Measurements from ENCODE around the gene AGBL3. TPM values are rescaled to one million over a fixed set of nuclear protein-coding genes. Genes with fewer than 3 reads are reported as not detected.
"Not testable (repeated sequence)": the region's sequence is repeated elsewhere in the genome, so short reads cannot be mapped to it uniquely, and the experiment has no call there.

AGBL3 gene
- total and polyA plus RNA-seq, 12 donors, result 0.64 to 2.6 (median 1.1) TPM

DNA sequence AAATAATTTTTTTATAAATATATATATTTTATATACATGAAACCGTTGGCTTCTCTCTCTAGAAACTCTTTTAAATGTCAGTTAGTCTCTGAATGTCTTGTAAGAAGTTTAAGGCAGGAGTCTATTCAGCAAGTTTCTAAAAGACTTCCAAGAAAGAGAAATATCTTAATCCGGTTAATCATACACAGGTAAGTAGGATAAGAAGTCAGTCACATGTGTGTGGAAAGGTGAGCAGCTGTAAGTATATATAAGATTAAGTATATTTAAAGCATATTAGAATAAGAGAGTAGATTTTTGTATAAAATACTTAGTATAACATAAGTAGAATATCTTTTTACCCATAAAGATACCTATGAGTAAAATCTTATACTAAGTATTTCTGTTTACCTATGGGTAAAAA, 48.9 kb downstream of the AGBL3 start:
- ATAC-seq (no peak), DNase-seq (no peak)
- Histone ChIP-seq H3K27ac (no peak overlapping the region), H3K4me1 (no peaks in the 10 kb centered on the region), H3K36me3 (no peaks in the 10 kb centered on the region), H3K4me3 (no peak overlapping the region), H3K9me3 (no peaks in the 10 kb centered on the region), H3K27me3 (no peaks in the 10 kb centered on the region)
- WGBS, 2 donors, result 78 to 85% methylated on average over 2 of the region's 2 CpGs
- TF ChIP-seq, protein P1, sequence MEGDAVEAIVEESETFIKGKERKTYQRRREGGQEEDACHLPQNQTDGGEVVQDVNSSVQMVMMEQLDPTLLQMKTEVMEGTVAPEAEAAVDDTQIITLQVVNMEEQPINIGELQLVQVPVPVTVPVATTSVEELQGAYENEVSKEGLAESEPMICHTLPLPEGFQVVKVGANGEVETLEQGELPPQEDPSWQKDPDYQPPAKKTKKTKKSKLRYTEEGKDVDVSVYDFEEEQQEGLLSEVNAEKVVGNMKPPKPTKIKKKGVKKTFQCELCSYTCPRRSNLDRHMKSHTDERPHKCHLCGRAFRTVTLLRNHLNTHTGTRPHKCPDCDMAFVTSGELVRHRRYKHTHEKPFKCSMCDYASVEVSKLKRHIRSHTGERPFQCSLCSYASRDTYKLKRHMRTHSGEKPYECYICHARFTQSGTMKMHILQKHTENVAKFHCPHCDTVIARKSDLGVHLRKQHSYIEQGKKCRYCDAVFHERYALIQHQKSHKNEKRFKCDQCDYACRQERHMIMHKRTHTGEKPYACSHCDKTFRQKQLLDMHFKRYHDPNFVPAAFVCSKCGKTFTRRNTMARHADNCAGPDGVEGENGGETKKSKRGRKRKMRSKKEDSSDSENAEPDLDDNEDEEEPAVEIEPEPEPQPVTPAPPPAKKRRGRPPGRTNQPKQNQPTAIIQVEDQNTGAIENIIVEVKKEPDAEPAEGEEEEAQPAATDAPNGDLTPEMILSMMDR (IDR thresholded peaks at IDR 0.05), result no peak
- intact Hi-C loops (cut with DNase I), result no loop called here

DNA sequence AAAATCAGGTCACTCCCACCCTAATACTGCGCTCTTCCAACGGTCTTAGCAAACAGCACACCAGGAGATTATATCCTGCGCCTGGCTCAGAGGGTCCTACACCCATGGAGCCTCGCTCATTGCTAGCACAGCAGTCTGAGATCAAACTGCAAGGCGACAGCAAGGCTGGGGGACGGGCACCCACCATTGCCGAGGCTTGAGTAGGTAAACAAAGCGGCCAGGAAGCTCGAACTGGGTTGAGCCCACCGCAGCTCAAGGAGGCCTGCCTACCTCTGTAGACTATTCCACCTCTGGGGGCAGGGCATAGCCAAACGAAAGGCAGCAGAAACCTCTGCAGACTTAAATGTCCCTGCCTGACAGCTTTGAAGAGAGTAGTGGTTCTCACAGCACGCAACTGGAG, 80.7 kb downstream of the AGBL3 start:
- ATAC-seq; intact Hi-C loops (cut with DNase I): not testable (repeated sequence)
- 93% methylated on average over 12 of the region's 12 CpGs for WGBS, 2 donors

DNA sequence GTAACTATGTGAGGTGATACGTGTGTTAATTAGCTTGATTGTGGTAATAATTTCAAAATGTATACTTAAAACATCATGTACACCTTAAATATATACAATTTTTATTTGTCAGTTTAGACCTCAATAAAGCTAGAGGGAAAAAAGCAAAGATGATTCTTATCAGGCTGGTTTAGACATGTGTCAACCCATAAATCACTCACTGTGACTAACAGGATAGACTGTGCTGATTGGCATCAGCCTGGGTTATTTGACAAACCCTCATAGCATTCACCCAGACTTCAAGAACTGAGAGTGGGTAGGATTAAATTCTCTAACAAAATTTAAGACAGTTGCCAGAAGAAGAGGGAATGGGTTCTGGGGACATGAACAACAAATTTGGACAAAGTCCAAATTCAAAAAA, 87.8 kb downstream of the AGBL3 start:
- intact Hi-C loops (cut with DNase I), result no loop called here
- peaks cover 0 to 7% (median 0%) of the 10 kb centered on the region in 11 donors for H3K9me3 ChIP-seq
- no peak for ATAC-seq

More for the DNA sequence above, 80.7 kb downstream of the AGBL3 start:
- H3K9me3 ChIP-seq, result peaks cover 0 to 21% (median 0%) of the 10 kb centered on the region in 11 donors
- H3K36me3 ChIP-seq, H3K27me3 ChIP-seq, DNase-seq, H3K4me3 ChIP-seq, H3K4me1 ChIP-seq, H3K27ac ChIP-seq: not testable (repeated sequence)

DNA sequence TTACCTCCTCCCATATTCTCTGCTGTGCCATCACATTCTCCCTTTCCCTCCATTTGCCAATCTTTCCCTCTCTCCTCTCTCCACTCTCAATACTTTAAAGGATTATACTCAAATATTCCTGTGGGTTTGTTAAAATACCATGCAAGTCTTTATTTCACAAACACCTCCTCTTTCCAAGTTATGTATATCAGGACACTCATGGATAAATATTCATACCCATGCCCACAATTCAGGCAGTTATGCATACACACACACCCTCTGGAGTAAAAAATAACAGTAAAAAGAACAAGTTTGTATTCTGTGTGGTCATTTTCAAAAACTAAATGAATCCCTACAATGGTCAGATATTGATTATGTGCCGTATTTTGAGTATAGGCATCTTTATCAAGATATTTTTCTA, 88.2 kb downstream of the AGBL3 start:
- H3K36me3 ChIP-seq, result no peaks in the 10 kb centered on the region
- DNase-seq (no peak), ATAC-seq (no peak)
- H3K4me3 ChIP-seq, result no peak overlapping the region
- H3K4me1 ChIP-seq, result no peaks in the 10 kb centered on the region
- intact Hi-C loops (cut with DNase I), result no loop called here
- peaks cover 0 to 7% (median 0%) of the 10 kb centered on the region in 11 donors for H3K9me3 ChIP-seq
- H3K27ac ChIP-seq, result no peak overlapping the region
- H3K27me3 ChIP-seq, result no peaks in the 10 kb centered on the region
- 55 to 87% methylated on average over 1 of the region's 1 CpG for WGBS, 2 donors
- TF ChIP-seq, protein P1 (IDR thresholded peaks at IDR 0.05), result no peak

More for the DNA sequence above, 87.8 kb downstream of the AGBL3 start:
- H3K4me1 ChIP-seq, result no peaks in the 10 kb centered on the region
- no peaks in the 10 kb centered on the region for H3K27me3 ChIP-seq
- no peak overlapping the region for H3K27ac ChIP-seq
- WGBS, 2 donors, result 94 to 97% methylated on average over 1 of the region's 1 CpG
- H3K4me3 ChIP-seq, result no peak overlapping the region
- DNase-seq, result no peak
- no peaks in the 10 kb centered on the region for H3K36me3 ChIP-seq
- TF ChIP-seq, protein P1 (IDR thresholded peaks at IDR 0.05), result no peak

DNA sequence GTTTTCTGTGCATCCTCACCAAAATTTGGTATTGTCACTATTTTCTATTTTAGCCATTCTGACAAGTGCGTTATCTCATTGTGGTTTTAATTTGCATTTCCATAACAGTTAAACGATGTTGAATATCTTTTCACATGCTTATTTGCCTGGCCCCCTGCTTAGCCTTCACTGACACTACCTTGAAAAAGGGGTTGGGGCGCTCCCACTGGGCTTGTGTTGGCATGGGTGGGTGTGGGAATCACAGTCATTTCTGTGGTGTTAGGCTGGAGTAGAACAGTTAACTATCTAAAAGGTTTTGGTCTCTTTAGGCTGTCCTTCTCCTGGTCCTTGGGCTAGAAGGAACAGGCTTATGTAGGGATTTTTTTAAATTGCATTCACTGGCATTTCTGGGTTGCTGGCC, 89.4 kb downstream of the AGBL3 start:
- WGBS, 2 donors, result 68 to 69% methylated on average over 3 of the region's 3 CpGs
- H3K4me3 ChIP-seq, result no peak overlapping the region
- TF ChIP-seq, protein P1 (IDR thresholded peaks at IDR 0.05), result no peak
- H3K36me3 ChIP-seq, result no peaks in the 10 kb centered on the region
- ATAC-seq (no peak), DNase-seq (no peak)
- no peak overlapping the region for H3K27ac ChIP-seq
- no peaks in the 10 kb centered on the region for H3K4me1 ChIP-seq
- intact Hi-C loops (cut with DNase I), result no loop called here
- H3K27me3 ChIP-seq, result no peaks in the 10 kb centered on the region
- peaks cover 0 to 7% (median 0%) of the 10 kb centered on the region in 11 donors for H3K9me3 ChIP-seq
